PC-3 (cell line): ENCODE results near the gene MAD1L1. TPM values are rescaled to one million over a fixed set of nuclear protein-coding genes. Genes with fewer than 3 reads are reported as not detected.

Source experiments
- ATAC-seq: fragments of 200-7000 bp; cut with Tn5 transposase; 2 replicates; pipeline ENCODE4 v1.9.1; 2020; ENCODE audit warnings: mild to moderate bottlenecking, moderate library complexity
- BruUV-seq: library from RNA; stranded (reverse); fragments of 400-500 nt; replicated peaks from 2 replicates; lab custom pipeline; 2021; lab: Mats Ljungman, UMichigan
- CTCF ChIA-PET: fragments of 300-600 bp; sonication (Branson Sonifier 250); formaldehyde crosslinking; loops from one replicate; lab custom pipeline; 2022; ENCODE audit warnings: antibody characterized with exemption; lab: Charles Lee
- POLR2A ChIA-PET: fragments of 300-600 bp; sonication (Branson Sonifier 250); formaldehyde crosslinking; loops from one replicate; lab custom pipeline; 2022; ENCODE audit warnings: antibody characterized with exemption; ENCODE audit not compliant: unreplicated experiment; lab: Charles Lee
- DNase-seq: peaks from one replicate; pipeline ENCODE4 v3.0.0-alpha.2; 2015
- H2AFZ ChIP-seq: fragments of 300-600 bp; sonication (generic); 2 replicates; pipeline ENCODE4 v1.6.0; 2016; ENCODE audit warnings: antibody characterized with exemption, low read length
- H3F3A ChIP-seq: fragments of 300-600 bp; sonication (generic); one replicate; pipeline ENCODE4 v1.6.0; 2017; ENCODE audit warnings: antibody characterized with exemption, low read length, control low read depth, mild to moderate bottlenecking; ENCODE audit not compliant: unreplicated experiment
- H3K27ac ChIP-seq: fragments of 300-600 bp; sonication (generic); 2 replicates; pipeline ENCODE4 v1.5.1; 2016; ENCODE audit warnings: mild to moderate bottlenecking, low read length
- H3K27me3 ChIP-seq: fragments of 300-600 bp; sonication (generic); 2 replicates; pipeline ENCODE4 v1.6.1; 2016; ENCODE audit warnings: low read length, mixed read lengths
- H3K36me3 ChIP-seq: fragments of 300-600 bp; sonication (generic); 2 replicates; pipeline ENCODE4 v1.6.1; 2016; ENCODE audit warnings: low read depth, mixed run types, low read length, mixed read lengths
- H3K4me1 ChIP-seq: fragments of 300-600 bp; sonication (generic); 2 replicates; pipeline ENCODE4 v1.5.1; 2016; ENCODE audit warnings: low read length; ENCODE audit not compliant: insufficient read depth
- H3K4me2 ChIP-seq: fragments of 300-600 bp; sonication (generic); 2 replicates; pipeline ENCODE4 v1.6.0; 2016; ENCODE audit warnings: low read length
- H3K4me3 ChIP-seq: fragments of 300-600 bp; sonication (generic); 2 replicates; pipeline ENCODE4 v1.5.1; 2016; ENCODE audit warnings: mild to moderate bottlenecking, low read length, mixed read lengths
- H3K79me2 ChIP-seq: fragments of 300-600 bp; sonication (generic); 2 replicates; pipeline ENCODE4 v1.6.1; 2017; ENCODE audit warnings: low read length, mixed read lengths
- H3K9ac ChIP-seq: fragments of 300-600 bp; sonication (generic); 2 replicates; pipeline ENCODE4 v1.6.0; 2016; ENCODE audit warnings: mild to moderate bottlenecking, low read length
- H3K9me2 ChIP-seq: fragments of 300-600 bp; sonication (generic); replicated peaks from 2 replicates; pipeline ENCODE4 v1.6.1; 2016; ENCODE audit warnings: mixed run types, low read length, mixed read lengths
- H3K9me3 ChIP-seq: fragments of 300-600 bp; sonication (generic); 2 replicates; pipeline ENCODE4 v1.6.1; 2016; ENCODE audit warnings: low read length, mixed read lengths
- H4K20me1 ChIP-seq: fragments of 300-600 bp; sonication (generic); 2 replicates; pipeline ENCODE4 v1.6.1; 2016; ENCODE audit warnings: low read length, mixed read lengths
- EZH2 ChIP-seq: fragments of 300-600 bp; sonication (generic); IDR thresholded peaks from one replicate; pipeline ENCODE4 v1.6.1; 2017; ENCODE audit warnings: antibody characterized with exemption, mild to moderate bottlenecking, low read length; ENCODE audit not compliant: unreplicated experiment
- EZH2phosphoT487 ChIP-seq: fragments of 300-600 bp; sonication (generic); IDR thresholded peaks from 2 replicates; pipeline ENCODE4 v1.6.1; 2018; ENCODE audit warnings: mild to moderate bottlenecking, antibody characterized with exemption, low read length, borderline replicate concordance
- intact Hi-C: fragments of 100-400 bp; cut with micrococcal nuclease; formaldehyde crosslinking; loops from 2 replicates; pipeline ENCODE4 v1.9.0; 2023
- total RNA-seq: library from RNA; depleted of rRNA; stranded (reverse); fragments of >200 nt; gene quantifications from 2 replicates; pipeline ENCODE4 v1.2.3, GENCODE V29; 2014
- TF ChIP-seq, protein P1 (sequence below): fragments of 300-600 bp; sonication (generic); conservative IDR thresholded peaks from 2 replicates; pipeline ENCODE4 v1.5.1; 2017; ENCODE audit warnings: antibody characterized with exemption, low read depth, mild to moderate bottlenecking, low read length

The MAD1L1 gene
- total RNA-seq, 1 experiment from 2014 or later: 88.4 TPM

DNA sequence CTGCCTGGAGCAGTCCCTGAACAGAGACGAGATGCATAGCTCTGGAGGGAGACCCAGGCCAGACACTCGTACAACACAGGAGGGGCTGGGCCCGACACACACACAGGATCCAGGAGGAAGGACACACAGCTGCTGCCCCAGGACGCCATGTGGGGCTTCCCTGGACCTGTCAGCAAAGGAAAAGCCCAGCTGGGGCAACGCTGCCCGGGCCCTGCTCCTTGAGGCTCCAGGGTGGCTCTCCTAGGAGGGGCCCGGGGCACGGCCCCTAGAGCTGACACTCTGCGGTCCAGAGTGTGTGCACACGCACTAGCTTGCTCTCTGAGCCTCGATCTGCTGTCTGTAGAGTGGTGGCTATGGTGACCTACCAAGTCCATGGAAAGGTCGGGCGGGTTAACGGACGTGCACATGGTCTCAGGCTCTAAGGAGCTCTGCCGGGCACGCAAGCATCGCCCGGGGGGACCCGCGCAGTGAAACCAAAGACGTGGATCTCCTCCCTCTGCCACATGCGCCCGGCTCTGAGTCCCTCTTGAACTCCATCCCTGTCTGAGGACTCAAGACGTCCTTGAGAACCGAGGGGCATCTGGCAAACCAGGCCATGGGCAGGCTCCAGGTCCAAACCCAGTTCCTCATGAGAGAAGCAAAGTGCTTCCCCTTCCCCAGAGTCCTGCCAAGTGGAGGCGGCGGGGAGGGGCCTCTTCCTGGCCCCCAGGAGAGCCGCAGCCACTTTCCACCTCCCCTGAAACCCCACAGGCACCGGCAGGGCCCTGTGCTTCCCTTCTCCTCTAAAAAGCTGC lies 283.7 kb downstream of the MAD1L1 start:
- H4K20me1 ChIP-seq: no peaks in the 10 kb centered on the region
- H3K4me2 ChIP-seq: no peak overlapping the region
- no peaks in the 10 kb centered on the region for H3F3A ChIP-seq
- ChIA-PET POLR2A (no interaction called here), CTCF (no interaction called here)
- DNase-seq: no peak
- no peak for ATAC-seq
- intact Hi-C loops: no loop called here
- H3K9me3 ChIP-seq: no peaks in the 10 kb centered on the region
- H3K9me2 ChIP-seq: no peaks in the 10 kb centered on the region
- H3K9ac ChIP-seq: no peak overlapping the region
- H3K27me3 ChIP-seq: no peaks in the 10 kb centered on the region
- BruUV-seq: no TSS peak
- H3K27ac ChIP-seq: no peak overlapping the region
- H3K79me2 ChIP-seq: no peaks in the 10 kb centered on the region
- no peak overlapping the region for H3K4me3 ChIP-seq
- no peak overlapping the region for H2AFZ ChIP-seq
- H3K4me1 ChIP-seq: no peaks in the 10 kb centered on the region
- no peaks in the 10 kb centered on the region for H3K36me3 ChIP-seq
- TF ChIP-seq EZH2: no peak
- no peak for TF ChIP-seq EZH2phosphoT487
- TF ChIP-seq, protein P1, sequence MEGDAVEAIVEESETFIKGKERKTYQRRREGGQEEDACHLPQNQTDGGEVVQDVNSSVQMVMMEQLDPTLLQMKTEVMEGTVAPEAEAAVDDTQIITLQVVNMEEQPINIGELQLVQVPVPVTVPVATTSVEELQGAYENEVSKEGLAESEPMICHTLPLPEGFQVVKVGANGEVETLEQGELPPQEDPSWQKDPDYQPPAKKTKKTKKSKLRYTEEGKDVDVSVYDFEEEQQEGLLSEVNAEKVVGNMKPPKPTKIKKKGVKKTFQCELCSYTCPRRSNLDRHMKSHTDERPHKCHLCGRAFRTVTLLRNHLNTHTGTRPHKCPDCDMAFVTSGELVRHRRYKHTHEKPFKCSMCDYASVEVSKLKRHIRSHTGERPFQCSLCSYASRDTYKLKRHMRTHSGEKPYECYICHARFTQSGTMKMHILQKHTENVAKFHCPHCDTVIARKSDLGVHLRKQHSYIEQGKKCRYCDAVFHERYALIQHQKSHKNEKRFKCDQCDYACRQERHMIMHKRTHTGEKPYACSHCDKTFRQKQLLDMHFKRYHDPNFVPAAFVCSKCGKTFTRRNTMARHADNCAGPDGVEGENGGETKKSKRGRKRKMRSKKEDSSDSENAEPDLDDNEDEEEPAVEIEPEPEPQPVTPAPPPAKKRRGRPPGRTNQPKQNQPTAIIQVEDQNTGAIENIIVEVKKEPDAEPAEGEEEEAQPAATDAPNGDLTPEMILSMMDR: no peak

DNA sequence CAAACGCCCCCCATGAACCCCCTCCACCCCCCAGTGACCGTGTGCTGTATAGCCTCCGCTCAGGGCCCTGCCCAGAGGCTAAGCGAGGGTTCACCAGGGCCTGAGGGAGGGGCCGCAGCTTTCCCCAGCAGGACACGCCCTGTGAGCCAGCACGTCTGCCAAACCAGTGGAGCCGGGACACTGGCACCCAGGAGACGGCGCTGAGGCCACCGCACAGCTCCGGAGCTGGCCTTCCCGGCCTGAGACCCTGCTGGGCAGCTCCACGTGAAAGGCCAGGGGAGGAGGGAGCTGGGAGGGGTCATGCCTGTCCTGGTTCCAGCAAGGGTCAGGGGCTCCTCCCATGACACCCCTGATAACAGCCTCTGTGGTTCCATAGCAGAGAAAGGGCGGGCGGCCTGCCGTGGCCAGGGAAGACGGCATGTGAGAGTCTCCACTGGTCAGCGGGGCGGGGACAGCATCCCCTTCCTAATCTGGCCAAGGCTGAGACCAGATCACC lies 284.4 kb downstream of the MAD1L1 start:
- Histone ChIP-seq H3K4me1 (no peaks in the 10 kb centered on the region), H2AFZ (no peak overlapping the region), H3K9me2 (no peaks in the 10 kb centered on the region), H3K9ac (no peak overlapping the region), H3K27me3 (no peaks in the 10 kb centered on the region), H3K4me2 (no peak overlapping the region), H3K36me3 (no peaks in the 10 kb centered on the region), H3K27ac (no peak overlapping the region), H3K79me2 (no peaks in the 10 kb centered on the region), H3K4me3 (no peak overlapping the region), H3F3A (no peaks in the 10 kb centered on the region), H4K20me1 (no peaks in the 10 kb centered on the region), H3K9me3 (no peaks in the 10 kb centered on the region)
- intact Hi-C loops: no loop called here
- ChIA-PET CTCF (no interaction called here), POLR2A (no interaction called here)
- no TSS peak for BruUV-seq
- no peak for DNase-seq
- no peak for ATAC-seq
- TF ChIP-seq EZH2phosphoT487 (no peak), EZH2 (no peak)
- TF ChIP-seq, protein P1: no peak

DNA sequence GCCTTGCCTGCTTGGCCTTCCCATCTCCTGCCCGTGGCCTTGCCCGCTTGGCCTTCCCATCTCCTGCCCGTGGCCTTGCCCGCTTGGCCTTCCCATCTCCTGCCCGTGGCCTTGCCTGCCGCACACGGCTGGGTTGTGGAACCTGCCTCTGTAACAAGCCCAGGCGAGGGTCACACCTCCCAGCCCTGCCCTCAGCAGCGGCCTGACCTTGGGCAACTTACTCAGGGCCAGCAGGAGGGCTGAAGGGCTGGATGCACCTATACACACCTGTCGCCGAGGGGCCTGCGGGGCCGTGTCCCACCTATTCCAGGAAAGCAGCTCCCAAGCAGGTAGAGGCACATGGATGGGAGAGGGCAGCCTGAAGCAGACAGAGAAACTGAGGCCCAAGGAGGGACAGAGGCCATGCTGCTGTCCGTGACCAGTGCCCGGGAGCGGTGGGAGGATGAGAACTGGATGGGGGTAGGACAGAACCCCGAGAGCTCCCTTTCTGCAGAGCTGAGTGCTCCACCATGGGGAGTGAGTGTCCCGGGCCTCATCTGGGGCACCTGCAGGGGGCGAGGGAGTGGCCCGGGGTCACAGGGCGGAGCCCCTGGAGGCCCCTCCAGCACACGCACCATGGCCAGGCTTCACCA lies 285.0 kb downstream of the MAD1L1 start:
- no peak overlapping the region for H2AFZ ChIP-seq
- H4K20me1 ChIP-seq: no peaks in the 10 kb centered on the region
- H3K4me2 ChIP-seq: no peak overlapping the region
- no peaks in the 10 kb centered on the region for H3K79me2 ChIP-seq
- no peak overlapping the region for H3K4me3 ChIP-seq
- no peaks in the 10 kb centered on the region for H3K9me2 ChIP-seq
- H3K27me3 ChIP-seq: no peaks in the 10 kb centered on the region
- ChIA-PET POLR2A (no interaction called here), CTCF (no interaction called here)
- H3K9me3 ChIP-seq: no peaks in the 10 kb centered on the region
- no peaks in the 10 kb centered on the region for H3K36me3 ChIP-seq
- H3F3A ChIP-seq: no peaks in the 10 kb centered on the region
- no TSS peak for BruUV-seq
- no peak for ATAC-seq
- intact Hi-C loops: no loop called here
- no peak overlapping the region for H3K9ac ChIP-seq
- H3K4me1 ChIP-seq: no peaks in the 10 kb centered on the region
- H3K27ac ChIP-seq: no peak overlapping the region
- TF ChIP-seq, protein P1: no peak
- TF ChIP-seq EZH2 (no peak), EZH2phosphoT487 (no peak)
- DNase-seq: no peak
